NT2/D1 (cell line): Measurements from ENCODE around the gene FARP1.

Source experiments
- DNase-seq: peaks from one replicate; pipeline ENCODE4 v3.0.0-alpha.2; 2011; ENCODE audit warnings: low read depth, low spot score
- H3K27me3 ChIP-seq: 2 replicates; pipeline ENCODE4 v1.6.0; 2011; ENCODE audit warnings: mild to moderate bottlenecking; ENCODE audit not compliant: insufficient read length, insufficient read depth
- H3K36me3 ChIP-seq: 2 replicates; pipeline ENCODE4 v1.6.1; 2011; ENCODE audit warnings: mild to moderate bottlenecking, low read length, mixed read lengths; ENCODE audit not compliant: insufficient read depth, insufficient read length
- H3K4me1 ChIP-seq: 2 replicates; pipeline ENCODE4 v1.5.1; 2011; ENCODE audit not compliant: insufficient read depth, insufficient read length
- H3K4me3 ChIP-seq: 2 replicates; pipeline ENCODE4 v1.5.1; 2011; ENCODE audit warnings: low read depth; ENCODE audit not compliant: insufficient read length
- H3K9ac ChIP-seq: 2 replicates; pipeline ENCODE4 v1.6.0; 2011; ENCODE audit warnings: low read depth; ENCODE audit not compliant: insufficient read length
- H3K9me3 ChIP-seq: 2 replicates; pipeline ENCODE4 v1.5.1; 2011; ENCODE audit warnings: mild to moderate bottlenecking, low read length; ENCODE audit not compliant: insufficient read depth
- SUZ12 ChIP-seq: IDR thresholded peaks from 2 replicates; pipeline ENCODE4 v1.6.1; 2011; ENCODE audit not compliant: insufficient read length, insufficient read depth; ENCODE audit errors: extremely low read depth
- YY1 ChIP-seq: IDR thresholded peaks from 2 replicates; pipeline ENCODE4 v1.6.1; 2011; ENCODE audit not compliant: insufficient read length, insufficient read depth
- ZNF274 ChIP-seq: IDR thresholded peaks from 2 replicates; pipeline ENCODE4 v1.6.1; 2011; ENCODE audit warnings: mild to moderate bottlenecking, low read depth, low read length

Gene FARP1

GRCh38 chr13:98233127-98233526 is 90.2 kb downstream of the FARP1 start:
- Histone ChIP-seq H3K4me3 (no peak overlapping the region), H3K4me1 (no peaks in the 10 kb centered on the region), H3K9me3 (peaks cover 10% of the 10 kb centered on the region; the same call in 1 of the 2 replicates), H3K27me3 (no peaks in the 10 kb centered on the region), H3K9ac (no peak overlapping the region), H3K36me3 (no peaks in the 10 kb centered on the region)
- DNase-seq = no peak
- TF ChIP-seq YY1 (no peak), SUZ12 (no peak), ZNF274 (no peak)

GRCh38 chr13:98234348-98234747 is 91.5 kb downstream of the FARP1 start:
- H3K9me3 ChIP-seq = peaks cover 10% of the 10 kb centered on the region; the same call in 1 of the 2 replicates
- H3K4me1 ChIP-seq = no peaks in the 10 kb centered on the region
- no peak overlapping the region for H3K4me3 ChIP-seq
- no peak overlapping the region for H3K9ac ChIP-seq
- H3K36me3 ChIP-seq = no peaks in the 10 kb centered on the region
- TF ChIP-seq SUZ12 = no peak
- no peak for TF ChIP-seq ZNF274
- TF ChIP-seq YY1 = no peak
- DNase-seq = no peak
- no peaks in the 10 kb centered on the region for H3K27me3 ChIP-seq

- no peaks in the 10 kb centered on the region for H3K27me3 ChIP-seq
- H3K36me3 ChIP-seq = peaks cover 4% of the 10 kb centered on the region
- H3K4me1 ChIP-seq = no peaks in the 10 kb centered on the region
- H3K9me3 ChIP-seq = no peaks in the 10 kb centered on the region
- TF ChIP-seq SUZ12 = no peak
- TF ChIP-seq ZNF274 = no peak
- no peak for TF ChIP-seq YY1
- no peak overlapping the region for H3K4me3 ChIP-seq
- no peak for DNase-seq
- no peak overlapping the region for H3K9ac ChIP-seq
Measured at GRCh38 chr13:98236197-98236596, 93.3 kb downstream of the FARP1 start.

GRCh38 chr13:98237331-98237730 is 94.4 kb downstream of the FARP1 start:
- DNase-seq = no peak
- no peaks in the 10 kb centered on the region for H3K9me3 ChIP-seq
- no peaks in the 10 kb centered on the region for H3K27me3 ChIP-seq
- H3K9ac ChIP-seq = no peak overlapping the region
- no peak overlapping the region for H3K4me3 ChIP-seq
- peaks cover 4% of the 10 kb centered on the region for H3K36me3 ChIP-seq
- H3K4me1 ChIP-seq = no peaks in the 10 kb centered on the region
- TF ChIP-seq YY1 (no peak), ZNF274 (no peak)

- Histone ChIP-seq H3K4me3 (no peak overlapping the region), H3K36me3 (peaks cover 4% of the 10 kb centered on the region), H3K9me3 (no peaks in the 10 kb centered on the region), H3K4me1 (no peaks in the 10 kb centered on the region), H3K9ac (no peak overlapping the region), H3K27me3 (no peaks in the 10 kb centered on the region)
- DNase-seq = no peak
- TF ChIP-seq SUZ12 (no peak), ZNF274 (no peak), YY1 (no peak)
Measured at GRCh38 chr13:98239162-98240076, 96.5 kb downstream of the FARP1 start.

GRCh38 chr13:98240135-98240534 is 97.2 kb downstream of the FARP1 start:
- DNase-seq = no peak
- TF ChIP-seq ZNF274 = no peak
- TF ChIP-seq YY1 = no peak
- TF ChIP-seq SUZ12 = no peak
- Histone ChIP-seq H3K36me3 (peaks cover 4% of the 10 kb centered on the region), H3K9me3 (no peaks in the 10 kb centered on the region), H3K4me1 (no peaks in the 10 kb centered on the region), H3K4me3 (no peak overlapping the region), H3K9ac (no peak overlapping the region), H3K27me3 (no peaks in the 10 kb centered on the region)

- Histone ChIP-seq H3K27me3 (no peaks in the 10 kb centered on the region), H3K9ac (no peak overlapping the region), H3K36me3 (peaks cover 4% of the 10 kb centered on the region), H3K4me1 (no peaks in the 10 kb centered on the region), H3K4me3 (no peak overlapping the region), H3K9me3 (no peaks in the 10 kb centered on the region)
- TF ChIP-seq ZNF274 (no peak), SUZ12 (no peak), YY1 (no peak)
- no peak for DNase-seq
Measured at GRCh38 chr13:98240974-98241373, 98.1 kb downstream of the FARP1 start.
